ENCODE data around the gene TPM3. TPM values are rescaled to one million over a fixed set of nuclear protein-coding genes. Genes with fewer than 3 reads are reported as not detected.
"Not testable (repeated sequence)": the region's sequence is repeated elsewhere in the genome, so short reads cannot be mapped to it uniquely, and the experiment has no call there.

TPM3 gene
- polyA plus RNA-seq, 1 donor from 2014 or later = 356 TPM

GRCh38 chr1:154148807-154149206 is 43.1 kb downstream of the TPM3 start:
- Histone ChIP-seq H4K20me1 (ENCODE audit: insufficient read depth) (no peaks in the 10 kb centered on the region), H3K27me3 (ENCODE audit: insufficient read depth, low read depth, low read length) (no peaks in the 10 kb centered on the region), H3K27ac (ENCODE audit: low read length) (no peak overlapping the region), H3K4me3 (ENCODE audit: low read length) (no peak overlapping the region), H2AFZ (ENCODE audit: low read depth, low read length) (no peak overlapping the region), H3K79me2 (replicated peaks; ENCODE audit: insufficient read depth, low read length) (no peaks in the 10 kb centered on the region), H3F3A (ENCODE audit: insufficient read depth, low read length, poor library complexity, severe bottlenecking) (no peaks in the 10 kb centered on the region), H3K9me3 (ENCODE audit: low read length) (no peaks in the 10 kb centered on the region), H3K9me2 (ENCODE audit: insufficient read depth, low read length) (no peaks in the 10 kb centered on the region), H3K9ac (ENCODE audit: low read length) (no peak overlapping the region), H3K4me2 (ENCODE audit: low read length) (no peak overlapping the region), H3K36me3 (ENCODE audit: insufficient read depth, low read length) (no peaks in the 10 kb centered on the region)
- TF ChIP-seq, protein P1, sequence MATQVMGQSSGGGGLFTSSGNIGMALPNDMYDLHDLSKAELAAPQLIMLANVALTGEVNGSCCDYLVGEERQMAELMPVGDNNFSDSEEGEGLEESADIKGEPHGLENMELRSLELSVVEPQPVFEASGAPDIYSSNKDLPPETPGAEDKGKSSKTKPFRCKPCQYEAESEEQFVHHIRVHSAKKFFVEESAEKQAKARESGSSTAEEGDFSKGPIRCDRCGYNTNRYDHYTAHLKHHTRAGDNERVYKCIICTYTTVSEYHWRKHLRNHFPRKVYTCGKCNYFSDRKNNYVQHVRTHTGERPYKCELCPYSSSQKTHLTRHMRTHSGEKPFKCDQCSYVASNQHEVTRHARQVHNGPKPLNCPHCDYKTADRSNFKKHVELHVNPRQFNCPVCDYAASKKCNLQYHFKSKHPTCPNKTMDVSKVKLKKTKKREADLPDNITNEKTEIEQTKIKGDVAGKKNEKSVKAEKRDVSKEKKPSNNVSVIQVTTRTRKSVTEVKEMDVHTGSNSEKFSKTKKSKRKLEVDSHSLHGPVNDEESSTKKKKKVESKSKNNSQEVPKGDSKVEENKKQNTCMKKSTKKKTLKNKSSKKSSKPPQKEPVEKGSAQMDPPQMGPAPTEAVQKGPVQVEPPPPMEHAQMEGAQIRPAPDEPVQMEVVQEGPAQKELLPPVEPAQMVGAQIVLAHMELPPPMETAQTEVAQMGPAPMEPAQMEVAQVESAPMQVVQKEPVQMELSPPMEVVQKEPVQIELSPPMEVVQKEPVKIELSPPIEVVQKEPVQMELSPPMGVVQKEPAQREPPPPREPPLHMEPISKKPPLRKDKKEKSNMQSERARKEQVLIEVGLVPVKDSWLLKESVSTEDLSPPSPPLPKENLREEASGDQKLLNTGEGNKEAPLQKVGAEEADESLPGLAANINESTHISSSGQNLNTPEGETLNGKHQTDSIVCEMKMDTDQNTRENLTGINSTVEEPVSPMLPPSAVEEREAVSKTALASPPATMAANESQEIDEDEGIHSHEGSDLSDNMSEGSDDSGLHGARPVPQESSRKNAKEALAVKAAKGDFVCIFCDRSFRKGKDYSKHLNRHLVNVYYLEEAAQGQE (IDR thresholded peaks at IDR 0.05; ENCODE audit: borderline replicate concordance) = no peak
- no peak for TF ChIP-seq EZH2 (IDR thresholded peaks at IDR 0.05; ENCODE audit: borderline replicate concordance, insufficient read depth, low read length, poor library complexity, severe bottlenecking)
- TF ChIP-seq TAF1 (IDR thresholded peaks at IDR 0.05; ENCODE audit: low read depth) = no peak
- no peak for TF ChIP-seq SMC3 (conservative IDR thresholded peaks at IDR 0.05; ENCODE audit: poor library complexity)
- no peak for TF ChIP-seq EP300 (conservative IDR thresholded peaks at IDR 0.05; ENCODE audit: poor library complexity, severe bottlenecking)
- TF ChIP-seq RAD21 (conservative IDR thresholded peaks at IDR 0.05) = no peak
- no peak for TF ChIP-seq CTCF (IDR thresholded peaks at IDR 0.05; ENCODE audit: poor library complexity, severe bottlenecking)
- no peak for TF ChIP-seq MXI1 (conservative IDR thresholded peaks at IDR 0.05; ENCODE audit: poor library complexity, severe bottlenecking)
- no peak for TF ChIP-seq POLR2AphosphoS5 (IDR thresholded peaks at IDR 0.05)

- not testable (repeated sequence) for H3K27me3 ChIP-seq (ENCODE audit: insufficient read depth, low read depth, low read length); H3F3A ChIP-seq (ENCODE audit: insufficient read depth, low read length, poor library complexity, severe bottlenecking); H3K27ac ChIP-seq (ENCODE audit: low read length); H3K4me3 ChIP-seq (ENCODE audit: low read length); H3K9me2 ChIP-seq (ENCODE audit: insufficient read depth, low read length); H3K9ac ChIP-seq (ENCODE audit: low read length); H3K4me2 ChIP-seq (ENCODE audit: low read length); H3K36me3 ChIP-seq (ENCODE audit: insufficient read depth, low read length); H3K79me2 ChIP-seq (replicated peaks; ENCODE audit: insufficient read depth, low read length); H2AFZ ChIP-seq (ENCODE audit: low read depth, low read length); H4K20me1 ChIP-seq (ENCODE audit: insufficient read depth); H3K9me3 ChIP-seq (ENCODE audit: low read length)
These were observed 44.4 kb downstream of the TPM3 start for GRCh38 chr1:154147505-154147904.

GRCh38 chr1:154145986-154146385 is 45.9 kb downstream of the TPM3 start:
- no peaks in the 10 kb centered on the region for H4K20me1 ChIP-seq (ENCODE audit: insufficient read depth)
- H3F3A ChIP-seq (ENCODE audit: insufficient read depth, low read length, poor library complexity, severe bottlenecking) = no peaks in the 10 kb centered on the region
- H3K9ac ChIP-seq (ENCODE audit: low read length) = no peak overlapping the region
- no peaks in the 10 kb centered on the region for H3K79me2 ChIP-seq (replicated peaks; ENCODE audit: insufficient read depth, low read length)
- H3K9me2 ChIP-seq (ENCODE audit: insufficient read depth, low read length) = no peaks in the 10 kb centered on the region
- H2AFZ ChIP-seq (ENCODE audit: low read depth, low read length) = no peak overlapping the region
- no peaks in the 10 kb centered on the region for H3K9me3 ChIP-seq (ENCODE audit: low read length)
- no peaks in the 10 kb centered on the region for H3K27me3 ChIP-seq (ENCODE audit: insufficient read depth, low read depth, low read length)
- no peak overlapping the region for H3K4me2 ChIP-seq (ENCODE audit: low read length)
- H3K4me3 ChIP-seq (ENCODE audit: low read length) = no peak overlapping the region
- no peak overlapping the region for H3K27ac ChIP-seq (ENCODE audit: low read length)
- no peak for TF ChIP-seq RAD21 (conservative IDR thresholded peaks at IDR 0.05)
- TF ChIP-seq, protein P1 (IDR thresholded peaks at IDR 0.05; ENCODE audit: borderline replicate concordance) = no peak
- no peak for TF ChIP-seq EZH2 (IDR thresholded peaks at IDR 0.05; ENCODE audit: borderline replicate concordance, insufficient read depth, low read length, poor library complexity, severe bottlenecking)
- peak; percentile 15 for TF ChIP-seq CTCF (IDR thresholded peaks at IDR 0.05; ENCODE audit: poor library complexity, severe bottlenecking)
- no peak for TF ChIP-seq EP300 (conservative IDR thresholded peaks at IDR 0.05; ENCODE audit: poor library complexity, severe bottlenecking)
- no peak for TF ChIP-seq SMC3 (conservative IDR thresholded peaks at IDR 0.05; ENCODE audit: poor library complexity)
- H3K36me3 ChIP-seq (ENCODE audit: insufficient read depth, low read length) = no peaks in the 10 kb centered on the region
